GM18868 (cell line): ENCODE results near the gene KRT72.

ENCODE experiments used
- ATAC-seq: cut with Tn5 transposase; IDR thresholded peaks from one replicate; pipeline ENCODE4 v1.9.1; 2021; ENCODE audit warnings: mild to moderate bottlenecking, moderate library complexity; ENCODE audit not compliant: unreplicated experiment

The KRT72 gene

GRCh38 chr12:52600941-52601481, at the start of gene KRT72:
TSS of gene KRT72 (minus strand) at chr12:52601463. CDS start at chr12:52601452, 11 bp downstream.
- ATAC-seq = no peak

GRCh38 chr12:52650520-52651081, 49.3 kb upstream of the KRT72 start:
- ATAC-seq = no peak

- ATAC-seq = no peak
Measured at GRCh38 chr12:52649066-52649465, 47.8 kb upstream of the KRT72 start.

GRCh38 chr12:52648012-52648550, 46.8 kb upstream of the KRT72 start:
- no peak for ATAC-seq

- no peak for ATAC-seq
Measured at GRCh38 chr12:52647601-52648000, 46.3 kb upstream of the KRT72 start.

- no peak for ATAC-seq
Measured at GRCh38 chr12:52646613-52647012, 45.4 kb upstream of the KRT72 start.

- ATAC-seq = no peak
Measured at GRCh38 chr12:52645982-52646381, 44.7 kb upstream of the KRT72 start.

- ATAC-seq = no peak
Measured at GRCh38 chr12:52645120-52645761, 44.0 kb upstream of the KRT72 start.

- no peak for ATAC-seq
Measured at GRCh38 chr12:52644078-52644415, 42.8 kb upstream of the KRT72 start.

- ATAC-seq = no peak
Measured at GRCh38 chr12:52643233-52644077, 42.2 kb upstream of the KRT72 start.

- ATAC-seq = no peak
Measured at GRCh38 chr12:52641468-52641867, 40.2 kb upstream of the KRT72 start.

- ATAC-seq = no peak
Measured at GRCh38 chr12:52637299-52637698, 36.0 kb upstream of the KRT72 start.

- ATAC-seq = no peak
Measured at GRCh38 chr12:52636592-52637258, 35.5 kb upstream of the KRT72 start.

GRCh38 chr12:52636189-52636588, 34.9 kb upstream of the KRT72 start:
- no peak for ATAC-seq

- no peak for ATAC-seq
Measured at GRCh38 chr12:52634266-52635056, 33.2 kb upstream of the KRT72 start.

- ATAC-seq = no peak
Measured at GRCh38 chr12:52633383-52633782, 32.1 kb upstream of the KRT72 start.

GRCh38 chr12:52632656-52633055, 31.4 kb upstream of the KRT72 start:
- no peak for ATAC-seq

GRCh38 chr12:52631676-52632459, 30.6 kb upstream of the KRT72 start:
- ATAC-seq = no peak

- no peak for ATAC-seq
Measured at GRCh38 chr12:52631264-52631663, 30.0 kb upstream of the KRT72 start.
